NCI-H146 treated with DMSO at 0.1 percent for 48 hours (cell line): ENCODE measurements around the gene ZC3HAV1L.
A peak's percentile ranks its signal among the peaks of the same experiment; 100 is the strongest.
"Not testable (repeated sequence)": the region's sequence is repeated elsewhere in the genome, so short reads cannot be mapped to it uniquely, and the experiment has no call there.

Source experiments
- DNase-seq: peaks from one replicate; lab custom pipeline; 2025; ENCODE audit not compliant: unreplicated experiment; lab: John Stamatoyannopoulos, UW

Gene ZC3HAV1L, protein sequence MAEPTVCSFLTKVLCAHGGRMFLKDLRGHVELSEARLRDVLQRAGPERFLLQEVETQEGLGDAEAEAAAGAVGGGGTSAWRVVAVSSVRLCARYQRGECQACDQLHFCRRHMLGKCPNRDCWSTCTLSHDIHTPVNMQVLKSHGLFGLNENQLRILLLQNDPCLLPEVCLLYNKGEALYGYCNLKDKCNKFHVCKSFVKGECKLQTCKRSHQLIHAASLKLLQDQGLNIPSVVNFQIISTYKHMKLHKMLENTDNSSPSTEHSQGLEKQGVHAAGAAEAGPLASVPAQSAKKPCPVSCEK

DNA sequence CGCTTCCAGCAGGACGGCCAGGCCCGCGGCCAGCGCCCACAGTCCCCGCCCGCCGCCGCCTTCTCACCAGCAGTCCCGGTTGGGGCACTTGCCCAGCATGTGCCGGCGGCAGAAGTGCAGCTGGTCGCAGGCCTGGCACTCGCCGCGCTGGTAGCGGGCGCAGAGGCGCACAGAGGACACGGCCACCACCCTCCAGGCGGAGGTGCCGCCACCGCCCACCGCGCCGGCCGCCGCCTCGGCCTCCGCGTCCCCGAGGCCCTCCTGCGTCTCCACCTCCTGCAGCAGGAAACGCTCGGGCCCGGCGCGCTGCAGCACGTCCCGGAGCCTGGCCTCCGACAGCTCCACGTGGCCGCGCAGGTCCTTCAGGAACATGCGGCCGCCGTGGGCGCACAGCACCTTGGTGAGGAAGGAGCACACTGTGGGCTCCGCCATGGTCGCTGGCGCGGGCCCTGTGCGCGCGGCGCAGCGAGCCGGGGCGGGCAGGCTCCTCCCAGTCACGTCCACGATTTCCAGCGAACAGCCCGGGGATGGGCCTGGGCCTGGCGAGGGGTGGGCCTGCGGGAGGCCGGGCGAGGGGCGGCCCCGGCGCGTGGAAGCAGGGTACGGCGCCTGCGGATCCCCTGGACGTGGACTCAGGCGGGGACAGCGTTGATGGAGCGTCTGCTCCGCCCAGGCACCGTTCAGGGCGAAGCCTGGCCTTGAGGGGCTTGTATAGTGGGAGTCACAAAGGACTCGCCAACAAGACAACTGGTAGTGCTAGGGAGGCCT is at the start of gene ZC3HAV1L:
TSS of gene ZC3HAV1L (minus strand) at position 457 of the 768 bp plus-strand sequence. CDS start at position 432, 25 bp downstream.
- DNase-seq = peak; percentile 75

DNA sequence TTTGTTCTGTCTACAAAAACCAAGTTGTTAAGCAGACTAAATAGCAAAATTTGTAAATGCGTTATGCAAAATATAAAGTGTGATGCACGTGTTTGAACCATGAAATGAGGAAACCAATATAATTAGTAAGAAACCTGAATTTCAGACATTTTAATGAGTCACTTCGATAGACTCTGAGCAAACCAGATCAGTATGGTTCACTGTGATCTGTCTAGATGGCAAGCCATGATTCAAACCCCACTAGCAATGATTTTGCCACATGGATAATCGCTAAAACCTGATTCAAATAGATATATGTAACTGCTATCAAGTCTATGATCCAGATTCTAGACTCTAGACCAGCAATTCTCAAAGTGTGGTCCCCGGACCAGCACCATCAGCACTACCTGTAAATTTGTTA is 48.9 kb upstream of the ZC3HAV1L start:
- DNase-seq = no peak

DNA sequence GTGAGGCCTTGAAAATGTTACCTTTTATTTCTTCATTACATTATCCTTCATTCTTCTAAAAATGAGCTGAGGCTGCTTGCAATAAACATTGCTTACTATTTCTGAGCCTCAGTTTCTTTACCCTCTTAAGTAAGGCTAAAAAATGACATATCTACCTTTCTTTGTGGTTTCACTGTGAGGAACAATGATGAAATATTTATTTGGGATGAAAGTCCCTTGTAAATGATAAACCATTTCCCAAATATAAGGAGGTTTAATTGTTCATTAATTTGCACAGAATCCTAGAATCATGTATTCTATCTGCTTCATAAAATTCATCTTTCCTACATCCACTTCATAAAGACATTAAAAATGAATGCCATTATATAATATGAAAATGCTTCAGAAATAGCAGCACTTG is 45.7 kb upstream of the ZC3HAV1L start:
- DNase-seq = no peak

DNA sequence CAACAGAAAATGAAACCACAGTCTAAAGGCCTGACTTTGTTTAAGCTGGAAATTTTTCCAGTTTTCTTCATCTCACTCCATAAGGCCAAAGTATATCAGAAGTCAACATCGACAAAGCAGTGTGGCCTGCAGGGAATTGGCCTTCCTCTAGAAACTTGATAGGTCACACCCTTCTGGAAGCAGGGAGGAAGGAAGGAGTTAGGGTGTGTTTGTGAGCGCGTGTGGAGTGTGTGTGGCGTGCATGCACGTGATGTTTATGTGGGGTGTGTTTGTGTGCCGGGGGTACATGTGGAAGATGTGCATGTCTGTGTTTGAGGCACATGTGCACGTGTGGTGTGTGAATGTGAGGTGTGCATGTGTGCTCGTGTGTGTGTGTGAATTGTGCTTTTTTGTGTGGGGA is 45.1 kb upstream of the ZC3HAV1L start:
- DNase-seq = no peak

DNA sequence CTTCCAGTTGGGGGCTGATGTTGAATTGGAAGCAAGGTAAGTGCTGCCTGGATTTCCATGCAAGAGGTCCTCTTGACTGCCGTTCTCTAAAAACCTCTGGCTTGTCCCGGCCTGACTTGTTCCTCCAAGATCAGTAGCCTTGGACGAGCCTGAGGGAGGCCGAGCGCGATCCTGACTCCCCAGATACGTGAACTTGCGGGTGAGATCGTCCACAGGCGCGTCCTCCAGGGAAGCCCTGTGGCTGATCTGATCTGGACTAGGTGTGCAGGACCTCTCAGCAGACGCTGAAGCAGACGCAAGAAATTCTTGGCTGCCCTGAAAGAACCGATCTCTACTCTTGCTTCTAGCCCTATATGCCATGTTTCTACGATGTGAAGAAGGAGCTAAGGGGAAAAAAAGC is 44.0 kb upstream of the ZC3HAV1L start:
- DNase-seq = no peak

DNA sequence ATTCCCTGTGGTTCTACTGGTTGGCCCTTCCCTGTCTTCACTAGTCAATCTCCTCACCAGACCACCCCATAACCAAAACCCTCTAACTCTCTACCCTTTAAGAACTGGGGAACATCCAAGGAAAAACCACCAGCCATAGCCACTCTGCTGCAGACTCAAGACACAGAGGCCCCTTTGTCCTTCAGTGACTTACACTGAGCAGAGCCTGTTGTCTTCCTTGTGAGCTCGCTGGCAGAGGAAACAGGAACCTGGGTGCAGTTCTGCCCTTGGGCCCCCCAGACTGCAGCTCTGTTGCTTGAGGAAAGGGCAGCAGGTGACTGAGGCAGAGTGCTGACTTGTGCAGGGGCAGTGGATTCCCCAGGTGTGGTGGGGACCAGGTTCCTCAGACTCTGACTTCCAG is 43.1 kb upstream of the ZC3HAV1L start:
- no peak for DNase-seq

DNA sequence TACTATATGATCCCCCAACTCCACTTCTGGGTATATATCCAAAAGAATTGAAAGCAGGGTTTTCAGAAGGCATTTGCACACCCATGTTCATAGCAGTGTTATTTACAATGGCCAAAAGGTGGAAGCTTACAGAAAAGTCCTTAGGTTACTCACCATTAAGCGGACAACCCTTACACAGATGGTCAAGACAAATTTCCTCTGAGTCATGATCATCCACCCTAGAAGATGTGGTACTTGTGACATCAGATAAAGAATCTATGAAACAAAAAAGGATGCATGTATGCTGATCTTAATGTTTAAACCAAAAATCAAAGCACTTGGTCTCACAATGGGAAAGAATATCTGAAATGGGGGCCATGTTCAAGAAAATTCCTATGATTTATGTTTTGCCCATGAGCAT is 42.6 kb upstream of the ZC3HAV1L start:
- no peak for DNase-seq

DNA sequence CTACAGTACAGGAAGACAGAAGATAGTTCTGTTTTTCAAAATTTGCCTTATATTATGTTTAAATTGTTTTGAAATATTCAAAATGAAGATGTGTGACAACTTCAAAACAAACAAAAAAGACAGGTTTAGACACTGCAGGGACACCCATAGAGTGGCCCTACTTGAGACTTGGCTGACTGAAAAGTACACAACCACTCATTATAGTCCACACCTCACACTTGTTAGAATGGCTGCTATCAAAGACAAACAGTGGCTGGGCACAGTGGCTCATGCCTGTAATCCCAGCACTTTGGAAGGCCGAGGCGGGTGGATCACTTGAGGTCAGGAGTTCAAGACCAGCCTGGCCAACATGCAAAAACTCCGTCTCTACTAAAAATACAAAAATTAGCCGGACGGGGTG is 41.9 kb upstream of the ZC3HAV1L start:
- DNase-seq = not testable (repeated sequence)

DNA sequence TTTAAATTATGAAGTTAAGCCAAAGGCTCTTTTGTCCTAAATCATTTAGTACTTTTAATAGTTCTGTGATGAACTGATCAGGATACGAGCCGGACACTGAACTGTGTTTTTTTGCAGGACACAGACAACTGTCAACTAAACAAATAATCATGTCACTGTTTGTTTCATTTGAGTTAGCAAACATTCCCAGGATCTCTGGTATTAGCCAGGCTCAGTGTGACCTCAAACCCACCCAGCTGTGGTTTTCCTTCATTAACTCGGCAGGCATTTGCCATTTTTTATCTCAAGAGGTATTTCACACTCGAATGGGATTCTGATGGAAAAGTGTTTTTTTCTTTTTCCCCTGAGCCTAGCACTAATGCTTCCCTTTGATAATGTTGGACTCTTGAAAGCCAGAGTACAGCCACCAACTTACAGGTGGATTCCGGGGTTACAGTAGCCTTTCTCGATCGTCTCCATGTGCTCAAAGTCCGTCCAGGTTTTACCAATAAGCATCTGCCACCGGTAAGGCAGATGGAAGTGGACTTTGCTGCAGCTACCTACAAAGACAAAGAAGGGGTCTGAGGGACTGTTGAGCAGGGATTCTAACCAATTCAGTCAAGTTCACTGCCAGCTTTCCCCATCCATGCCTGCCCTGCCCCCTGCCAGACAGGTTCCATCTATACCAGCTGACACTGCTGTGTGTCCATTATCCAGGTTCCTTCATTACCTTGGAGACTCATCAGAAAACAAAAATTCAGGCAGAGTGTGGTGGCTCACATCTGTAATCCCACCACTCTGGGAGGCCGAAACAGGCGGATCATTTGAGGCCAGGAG is 40.2 kb upstream of the ZC3HAV1L start:
- no peak for DNase-seq

DNA sequence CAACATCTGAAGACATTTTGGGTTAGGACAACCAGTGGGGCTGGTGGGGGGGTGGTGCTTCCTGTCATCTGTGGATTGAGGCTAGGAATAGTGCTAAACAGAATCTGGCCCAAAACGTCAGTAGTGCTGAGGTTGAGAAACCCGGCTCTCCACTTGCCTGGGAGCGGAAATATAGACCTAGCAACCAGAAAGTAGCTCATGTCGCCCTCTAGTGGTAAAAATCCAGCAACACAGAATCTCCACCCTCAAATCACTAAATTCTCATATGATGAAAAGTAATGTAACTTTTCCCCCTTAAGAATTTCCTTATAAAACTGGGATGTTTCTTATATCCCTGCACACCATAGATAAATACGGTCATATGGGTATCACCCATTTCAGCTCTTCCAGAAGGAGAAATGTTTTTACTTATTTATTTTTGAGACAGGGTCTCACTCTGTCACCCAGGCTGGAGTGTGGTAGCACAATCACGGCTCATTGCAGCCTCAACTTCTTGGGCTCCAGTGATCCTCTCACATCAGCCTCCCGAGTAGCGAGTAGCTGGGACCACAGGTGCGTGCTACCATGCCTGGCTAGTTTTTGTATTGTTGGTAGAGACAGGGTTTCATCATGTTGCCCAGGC is 39.3 kb upstream of the ZC3HAV1L start:
- DNase-seq = peak; percentile 56

DNA sequence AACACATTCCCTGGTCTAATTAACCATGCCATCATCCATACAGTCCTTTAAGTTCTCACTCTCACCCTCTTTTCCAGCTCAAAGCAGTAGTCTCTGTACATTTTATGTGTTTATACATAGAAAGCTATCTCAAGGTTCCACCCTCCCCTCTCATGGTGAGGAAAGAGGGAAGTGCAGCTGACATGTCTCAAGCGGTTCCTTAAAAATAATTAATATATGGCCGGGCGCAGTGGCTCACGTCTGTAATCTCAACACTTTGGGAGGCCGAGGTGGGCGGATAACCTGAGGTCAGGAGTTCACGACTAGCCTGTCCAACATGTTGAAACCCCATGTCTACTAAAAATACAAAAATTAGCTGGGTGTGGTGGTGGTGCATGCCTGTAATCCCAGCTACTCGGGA is 37.0 kb upstream of the ZC3HAV1L start:
- DNase-seq = no peak

DNA sequence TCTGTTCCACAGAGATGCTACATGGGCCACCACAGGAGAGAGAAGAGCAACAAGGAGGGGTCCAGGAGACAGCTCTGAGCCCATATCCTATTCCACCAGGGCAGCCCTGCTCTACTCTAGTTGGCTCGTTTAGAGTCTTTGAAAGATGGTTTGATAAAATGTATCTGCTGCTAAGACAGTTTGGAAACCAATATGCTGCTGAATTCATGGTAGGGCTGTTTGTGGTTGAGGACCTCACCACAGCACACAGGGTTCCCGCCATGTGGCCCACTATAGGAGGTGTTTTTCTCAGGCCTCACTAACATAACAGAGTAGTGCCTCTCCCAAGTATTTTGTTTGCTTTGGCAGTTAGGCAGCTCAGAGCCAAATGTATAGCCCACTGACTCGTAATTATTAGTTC is 35.8 kb upstream of the ZC3HAV1L start:
- DNase-seq = no peak

DNA sequence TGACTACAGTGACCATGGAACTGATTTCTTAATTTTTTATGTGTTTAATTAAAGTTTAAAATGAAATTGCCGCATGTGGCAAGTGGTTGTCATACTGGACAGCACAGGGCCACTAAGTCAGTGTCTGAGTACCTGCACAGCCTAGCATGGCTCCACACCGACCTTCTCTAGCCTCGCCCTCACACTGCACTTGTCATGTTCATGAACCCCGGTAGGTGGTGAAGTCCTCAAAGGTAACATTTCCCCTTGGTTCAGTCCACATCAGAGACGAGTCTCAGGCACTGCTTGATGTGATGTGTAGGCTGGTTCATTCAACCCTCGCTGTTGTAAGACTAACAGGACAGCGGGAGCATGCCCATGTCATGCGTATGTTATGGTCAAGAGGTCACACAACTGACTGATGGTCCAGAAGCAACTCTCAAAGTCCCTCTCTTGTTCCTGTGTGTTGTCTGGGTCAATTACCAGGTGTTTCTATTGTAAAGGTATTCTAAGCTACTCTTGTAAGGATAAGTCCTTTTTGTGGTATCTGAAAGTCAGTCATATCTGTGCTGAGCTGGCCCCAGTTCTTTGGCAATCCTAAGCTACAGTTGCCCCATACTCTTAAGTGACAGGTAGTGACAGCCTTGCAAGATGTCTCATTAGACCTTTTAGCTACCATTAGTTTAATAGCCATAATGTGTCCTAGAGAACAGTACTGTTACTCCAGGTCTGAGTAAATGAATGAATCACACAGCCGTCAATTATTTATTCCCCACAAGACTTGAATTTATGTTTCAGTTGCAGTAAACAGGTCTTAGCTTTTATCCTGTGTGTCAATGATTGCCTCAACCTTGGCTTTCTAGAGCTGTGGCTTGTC is 32.9 kb upstream of the ZC3HAV1L start:
- DNase-seq = no peak

DNA sequence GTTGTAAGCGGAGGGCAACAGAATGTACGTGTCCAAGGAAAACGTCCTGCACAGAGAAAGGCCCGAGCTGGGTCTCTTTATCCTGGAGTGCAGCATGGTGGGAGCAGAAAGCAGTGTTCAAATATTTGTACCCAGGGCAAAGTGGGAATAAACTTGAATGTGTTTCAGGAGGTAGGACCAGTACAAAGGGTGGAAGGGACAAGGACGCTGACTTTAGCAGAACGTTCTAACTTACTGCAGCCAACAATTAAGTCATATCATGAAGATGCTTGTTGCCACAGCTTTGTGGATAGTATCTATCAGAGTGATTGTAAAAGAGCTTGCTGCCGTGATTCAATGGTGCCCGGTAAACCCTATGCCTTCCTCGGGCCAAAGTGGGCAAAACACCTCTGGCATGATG is 30.5 kb upstream of the ZC3HAV1L start:
- DNase-seq = no peak

DNA sequence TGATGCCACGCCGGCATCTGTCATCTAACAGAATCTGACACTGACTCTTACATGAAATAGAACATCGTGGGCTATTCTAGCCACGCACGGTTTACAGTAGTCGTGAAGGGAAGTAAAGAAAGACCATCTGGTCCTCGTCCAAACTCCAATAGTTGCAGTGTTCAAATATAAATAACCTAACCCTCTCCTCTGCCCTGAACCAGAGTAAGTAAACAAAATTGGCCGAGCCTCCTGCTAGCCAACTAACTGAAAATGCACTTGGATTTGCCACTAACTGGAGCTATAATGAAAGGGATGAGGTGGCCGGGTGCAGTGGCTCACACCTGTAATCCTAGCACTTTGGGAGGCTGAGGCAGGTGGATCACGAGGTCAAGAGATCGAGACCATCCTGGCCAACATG is 29.5 kb upstream of the ZC3HAV1L start:
- no peak for DNase-seq

DNA sequence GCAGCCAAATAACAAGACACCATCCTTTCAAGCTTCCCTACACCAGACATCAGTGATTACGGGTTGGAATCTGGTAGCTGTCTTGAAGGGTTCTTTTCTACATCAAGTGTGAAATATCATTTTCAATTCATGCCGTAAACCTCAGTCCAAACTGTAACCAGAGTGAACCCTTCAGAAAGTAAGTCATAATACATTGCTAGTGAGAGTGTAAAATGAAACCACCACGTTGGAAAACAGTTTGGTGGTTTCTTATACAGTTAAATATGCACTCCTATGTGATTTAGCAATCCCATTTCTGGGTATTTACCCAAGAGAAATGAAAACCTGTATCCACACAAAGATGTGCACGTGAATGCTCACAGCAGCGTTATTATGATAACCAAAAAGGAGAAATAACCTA is 25.6 kb upstream of the ZC3HAV1L start:
- no peak for DNase-seq

DNA sequence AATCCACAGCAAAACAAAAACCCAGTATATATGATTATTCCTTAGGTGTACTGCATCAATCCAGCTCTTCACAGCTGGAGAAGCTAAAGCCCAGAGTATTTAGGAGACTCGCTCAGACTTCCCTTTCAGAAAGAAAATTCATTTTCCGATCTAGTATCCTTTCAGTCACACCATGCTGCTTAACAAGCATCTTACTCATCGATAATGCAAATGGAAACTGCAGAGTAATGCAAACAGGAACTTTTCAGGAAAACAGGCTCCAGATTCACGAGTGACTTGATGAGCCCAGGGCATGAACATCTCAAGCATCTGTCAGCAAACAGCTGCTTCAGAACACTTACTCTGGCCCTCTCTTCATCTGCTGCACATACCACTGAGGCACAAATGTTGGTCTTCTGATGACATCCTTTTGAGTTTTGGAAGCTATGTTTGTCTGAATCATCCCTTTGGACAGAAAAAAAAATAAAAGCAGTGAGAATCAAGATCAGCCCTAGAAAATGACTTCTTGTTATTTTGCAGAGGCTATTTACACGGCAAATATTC is 24.9 kb upstream of the ZC3HAV1L start:
- no peak for DNase-seq

DNA sequence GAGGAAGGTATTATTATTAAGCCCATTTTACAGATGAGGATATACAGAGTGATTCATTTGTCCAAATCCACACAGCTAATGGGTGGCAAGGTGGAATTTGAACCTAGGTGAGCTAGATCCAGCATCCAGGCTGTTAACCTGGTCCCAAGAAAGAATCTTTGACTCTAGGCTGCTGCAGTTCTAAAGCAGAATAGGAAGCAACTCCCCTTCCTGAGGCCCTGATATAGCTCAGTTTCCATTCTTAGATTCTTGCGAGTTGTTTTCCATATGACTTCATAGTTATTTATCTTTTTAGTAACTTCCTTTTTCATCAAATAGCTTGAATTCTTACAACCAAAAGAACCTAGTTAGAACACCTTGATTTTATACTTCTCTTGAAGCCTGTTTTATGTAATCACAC is 24.1 kb upstream of the ZC3HAV1L start:
- no peak for DNase-seq

DNA sequence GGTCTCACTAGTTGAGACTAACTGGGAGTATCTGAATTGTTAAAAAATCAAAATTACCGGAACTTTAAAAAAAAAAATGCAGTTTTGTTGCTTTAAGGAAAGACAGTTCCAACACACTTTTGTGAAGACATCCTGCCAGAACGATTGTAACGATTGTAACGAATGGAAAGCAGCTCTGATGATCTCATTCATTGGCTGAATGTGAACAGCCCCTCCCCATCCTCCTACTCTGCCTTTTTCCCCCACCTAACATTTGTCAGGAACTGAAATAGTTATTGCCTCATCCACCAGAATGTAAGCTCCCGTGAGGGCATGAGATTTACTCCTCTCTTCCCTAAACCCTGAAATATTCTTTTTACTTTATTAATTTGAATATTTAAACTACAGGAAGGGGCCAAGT is 23.1 kb upstream of the ZC3HAV1L start:
- DNase-seq = no peak

DNA sequence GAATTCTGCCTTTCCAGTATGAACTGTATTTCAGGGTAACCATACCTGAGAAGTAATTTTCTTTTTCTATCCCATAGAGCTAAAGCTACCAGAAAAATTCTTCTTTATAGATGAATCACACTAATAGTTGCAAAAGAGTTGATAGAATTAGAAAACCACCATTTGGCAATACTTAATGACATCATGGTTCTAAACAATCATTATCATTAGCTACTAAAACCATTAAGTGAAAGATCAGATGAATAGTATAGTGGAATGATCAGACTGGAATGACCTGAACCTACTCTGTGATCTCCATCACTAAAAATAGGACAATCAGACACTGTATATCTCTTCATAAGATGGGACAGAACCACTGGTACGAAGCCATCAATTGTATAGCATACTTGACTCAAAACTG is 19.8 kb upstream of the ZC3HAV1L start:
- no peak for DNase-seq
